UCSD-AML1 (cell line): Measurements from ENCODE around the gene LMNB1.
"Not testable (repeated sequence)": the region's sequence is repeated elsewhere in the genome, so short reads cannot be mapped to it uniquely, and the experiment has no call there.

Experiments used
- DNase-seq: peaks from one replicate; lab custom pipeline; 2025; ENCODE audit not compliant: unreplicated experiment; lab: John Stamatoyannopoulos, UW

LMNB1 gene

DNA sequence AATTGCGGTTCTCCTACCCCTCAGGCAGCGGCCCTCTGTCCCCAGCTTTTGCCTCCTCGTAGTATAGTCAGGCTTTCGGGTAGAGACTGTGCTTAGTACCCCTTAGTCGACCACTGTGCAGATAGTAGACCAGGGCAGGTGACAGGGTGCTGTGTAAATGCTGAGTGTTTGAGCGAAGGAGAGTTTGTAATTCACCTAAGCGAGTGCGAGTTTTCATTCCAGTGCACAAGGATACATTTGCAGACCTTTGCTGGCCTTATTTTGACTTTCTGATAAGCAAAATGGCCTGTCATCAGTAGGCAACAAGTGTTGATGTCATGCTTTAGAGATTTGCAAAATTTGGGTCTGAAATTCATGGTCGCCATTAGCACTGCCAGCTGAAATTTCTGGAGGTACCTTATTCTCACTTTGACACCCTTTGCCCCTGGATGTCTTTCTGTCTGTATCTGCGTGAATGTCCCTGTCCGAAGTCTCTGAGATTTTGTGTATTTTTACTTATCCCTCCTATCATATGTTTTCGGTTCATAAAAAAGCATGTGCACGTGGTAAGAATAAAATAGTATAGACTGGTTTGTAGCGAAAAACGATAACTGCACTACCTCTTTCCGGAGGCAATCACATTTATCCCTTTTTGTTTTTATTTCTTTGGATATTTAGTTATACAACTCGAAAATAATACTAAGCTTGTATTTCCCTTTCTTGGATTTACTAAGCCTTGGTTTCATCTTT lies 1.9 kb downstream of the LMNB1 start:
- DNase-seq, result no peak

DNA sequence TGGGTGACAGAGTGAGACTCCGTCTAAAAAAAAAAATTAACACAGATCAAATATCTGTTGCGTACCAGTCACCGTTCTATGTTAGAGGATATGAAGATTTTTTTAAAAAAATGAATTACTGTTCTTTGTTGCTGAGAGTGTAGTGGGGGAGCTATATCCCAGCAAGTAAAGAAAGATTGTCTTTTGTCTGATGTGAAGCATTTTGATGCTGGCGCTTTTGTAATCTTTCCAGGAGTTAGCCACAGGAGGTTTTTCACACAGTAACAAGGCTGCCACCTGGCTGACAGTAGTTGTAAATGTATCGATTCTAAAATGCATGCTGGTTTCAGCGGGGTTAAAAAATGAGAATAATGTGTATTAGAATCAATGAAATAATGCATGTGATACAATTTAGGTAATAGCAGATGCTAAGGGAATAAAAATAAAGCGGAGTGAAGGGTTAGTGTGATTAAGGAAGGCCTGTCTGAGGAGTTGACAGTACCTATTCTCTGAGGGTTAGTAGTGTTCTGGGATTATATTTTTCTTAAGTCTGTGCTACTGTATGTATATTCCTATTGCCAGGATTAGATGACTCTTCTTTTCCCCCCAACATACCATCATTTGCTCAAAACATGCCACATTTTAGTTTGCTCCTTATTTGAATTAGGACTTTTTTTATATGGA lies 3.4 kb downstream of the LMNB1 start:
- DNase-seq, result peak; percentile 14

DNA sequence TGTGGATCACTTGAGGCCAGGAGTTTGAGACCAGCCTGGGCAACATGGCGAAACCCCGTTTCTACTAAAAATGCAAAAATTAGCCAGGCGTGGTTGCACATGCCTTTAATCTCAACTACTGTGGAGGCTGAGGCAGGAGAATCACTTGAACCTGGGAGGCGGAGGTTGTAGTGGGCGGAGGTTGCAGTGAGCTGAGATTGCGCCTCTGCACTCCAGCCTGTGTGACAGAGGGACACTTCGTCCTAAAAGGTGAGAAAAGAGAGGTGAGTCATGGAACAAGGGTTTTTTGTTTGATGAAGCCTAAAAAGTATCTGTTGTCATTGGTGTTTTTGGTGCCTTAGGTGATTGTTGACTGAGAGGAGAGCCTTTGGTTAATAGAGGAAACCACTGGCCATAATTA lies 11.5 kb downstream of the LMNB1 start:
- DNase-seq, result not testable (repeated sequence)

DNA sequence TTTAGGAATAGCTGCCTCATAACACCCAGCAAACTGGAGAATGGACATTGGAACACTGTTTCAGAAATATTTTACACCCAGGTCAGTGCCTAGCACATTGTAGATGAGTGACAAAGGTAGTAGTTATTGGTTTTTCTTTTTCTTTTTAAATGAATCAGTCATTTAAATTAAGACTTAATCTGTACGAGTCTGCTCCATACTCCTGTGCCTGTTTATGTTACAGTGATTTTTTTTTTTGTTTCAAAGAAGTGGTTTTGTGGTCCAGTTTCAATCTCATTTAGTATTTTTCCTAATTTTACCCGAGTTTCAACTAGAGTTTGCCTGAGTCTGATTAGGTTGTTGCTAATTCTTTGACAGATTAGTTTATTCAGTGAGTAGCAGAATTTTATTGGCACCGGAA lies 16.2 kb downstream of the LMNB1 start:
- DNase-seq, result no peak

DNA sequence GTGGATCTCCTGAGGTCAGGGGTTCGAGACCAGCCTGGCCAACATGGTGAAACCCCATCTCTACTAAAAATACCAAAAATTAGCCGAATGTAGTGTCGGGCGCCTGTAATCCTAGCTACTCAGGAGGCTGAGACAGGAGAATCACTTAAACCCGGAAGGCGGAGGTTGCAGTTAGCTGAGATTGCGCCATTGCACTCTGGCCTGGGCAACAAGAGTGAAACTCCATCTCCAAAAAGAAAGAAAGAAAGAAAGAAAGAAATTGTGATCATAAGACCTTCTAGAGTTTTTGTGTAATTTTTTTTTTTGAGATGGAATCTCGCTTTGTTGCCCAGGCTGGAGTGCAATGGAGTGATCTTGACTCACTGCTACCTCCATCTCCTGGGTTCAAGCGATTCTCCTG lies 16.7 kb downstream of the LMNB1 start:
- DNase-seq, result not testable (repeated sequence)

DNA sequence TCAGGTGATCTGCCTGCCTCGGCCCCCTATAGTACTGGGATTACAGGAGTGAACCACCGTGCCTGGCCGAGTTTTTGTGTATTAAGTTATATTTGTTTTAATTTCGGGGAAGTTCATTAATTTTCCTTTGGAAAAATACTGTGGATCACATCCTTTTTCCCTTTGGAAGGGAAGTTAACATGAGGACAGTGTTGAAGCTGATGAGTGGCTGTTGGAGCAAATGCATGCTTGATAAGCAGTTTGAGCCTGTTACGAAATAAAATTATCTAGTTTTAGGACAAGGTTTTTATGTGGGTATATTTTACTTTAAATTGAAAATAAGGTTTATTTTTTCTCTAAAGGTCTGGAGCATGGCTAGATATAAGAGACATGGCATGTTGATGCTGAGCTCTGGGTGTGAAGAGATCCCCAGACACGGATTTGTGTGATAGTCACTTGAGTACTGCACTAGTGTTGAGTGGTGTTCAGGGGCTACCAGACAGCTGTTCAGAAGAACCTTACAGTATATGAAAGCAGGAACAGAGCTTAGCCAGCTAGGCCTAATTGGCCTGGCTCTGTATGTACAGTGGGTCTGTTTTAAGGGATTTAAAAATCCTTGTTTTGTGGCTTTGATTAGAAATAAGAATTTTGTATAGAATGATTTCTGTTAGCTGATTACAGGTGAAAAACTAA lies 17.4 kb downstream of the LMNB1 start:
- no peak for DNase-seq

DNA sequence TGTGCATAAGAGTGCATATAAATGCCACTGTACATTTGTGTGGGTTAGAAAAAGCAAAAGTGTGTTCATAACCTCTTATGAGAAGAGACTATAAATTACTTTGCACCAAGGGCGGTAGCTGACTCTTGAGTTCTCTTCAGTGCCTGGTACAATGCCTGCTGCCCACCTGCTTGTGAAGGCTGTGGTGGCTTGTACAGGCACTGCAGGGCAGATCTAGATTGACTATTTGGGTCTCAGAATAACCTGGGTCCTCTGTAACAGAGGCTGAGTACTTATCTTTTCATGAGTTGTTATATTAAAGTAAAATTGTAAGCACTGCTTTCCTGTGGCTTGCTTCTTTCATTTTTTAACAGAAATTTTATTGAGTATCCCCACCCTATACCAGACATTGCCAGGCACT lies 22.8 kb downstream of the LMNB1 start:
- DNase-seq, result no peak

- no peak for DNase-seq
Measured at GRCh38 chr5:126801174-126801991, 24.4 kb downstream of the LMNB1 start.

DNA sequence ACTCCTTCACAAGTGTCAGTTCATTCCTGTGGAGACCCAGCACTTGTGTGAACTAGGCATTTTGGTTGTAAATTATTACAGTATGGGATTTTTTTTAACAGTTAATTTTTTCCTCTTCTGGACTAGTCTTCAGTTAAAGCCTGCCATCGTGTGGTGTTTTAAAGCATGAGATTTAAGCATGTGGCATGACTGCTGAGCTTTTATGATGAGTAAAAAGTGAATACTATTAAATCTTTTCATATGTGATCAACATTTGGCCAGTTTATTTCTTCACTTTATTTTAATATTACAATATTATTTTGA lies 25.0 kb downstream of the LMNB1 start:
- no peak for DNase-seq

DNA sequence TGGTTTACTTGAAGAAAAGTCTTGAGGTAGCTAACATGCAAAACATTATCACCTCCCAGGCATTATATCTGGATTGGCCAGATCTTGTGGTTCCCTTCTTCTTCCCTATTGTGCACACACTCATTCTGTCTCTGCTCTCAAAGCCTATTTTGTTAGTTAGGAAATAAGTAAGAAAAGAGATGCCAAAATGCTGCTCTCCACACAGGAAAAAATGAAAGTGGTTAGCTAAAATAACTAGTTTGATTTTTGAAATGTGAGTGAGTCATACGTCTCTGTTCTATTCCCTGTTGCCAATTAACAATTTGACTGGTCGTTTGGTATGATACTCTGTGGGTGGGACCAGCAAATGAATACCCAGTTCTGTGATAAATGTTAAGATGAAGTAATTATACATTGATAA lies 28.1 kb downstream of the LMNB1 start:
- DNase-seq, result no peak

GRCh38 chr5:126808521-126808988 lies 31.6 kb downstream of the LMNB1 start:
- no peak for DNase-seq

- no peak for DNase-seq
Measured at GRCh38 chr5:126809916-126810315, 33.0 kb downstream of the LMNB1 start.

- no peak for DNase-seq
Measured at GRCh38 chr5:126810596-126811380, 33.9 kb downstream of the LMNB1 start.

GRCh38 chr5:126811515-126812198 lies 34.7 kb downstream of the LMNB1 start:
- no peak for DNase-seq

DNA sequence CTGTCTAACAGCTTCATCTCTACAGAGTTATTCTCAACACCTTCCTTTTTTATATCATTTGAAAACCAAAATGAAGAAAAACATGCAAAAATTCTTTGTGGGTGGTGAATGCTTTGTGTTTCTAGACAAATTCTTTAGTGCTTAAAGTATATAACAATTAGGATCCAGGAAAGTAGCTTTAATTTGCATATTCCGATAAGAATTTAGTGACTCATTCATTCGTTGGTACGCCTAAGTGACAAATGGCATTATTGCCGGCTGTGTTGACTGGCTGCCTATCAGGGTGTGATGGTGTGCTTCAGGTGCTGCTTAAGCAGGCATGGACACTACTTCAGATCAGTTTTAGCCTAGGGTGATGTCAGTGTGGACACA lies 35.2 kb downstream of the LMNB1 start:
- no peak for DNase-seq

- DNase-seq, result not testable (repeated sequence)
Measured at GRCh38 chr5:126813799-126814198, 36.9 kb downstream of the LMNB1 start.

DNA sequence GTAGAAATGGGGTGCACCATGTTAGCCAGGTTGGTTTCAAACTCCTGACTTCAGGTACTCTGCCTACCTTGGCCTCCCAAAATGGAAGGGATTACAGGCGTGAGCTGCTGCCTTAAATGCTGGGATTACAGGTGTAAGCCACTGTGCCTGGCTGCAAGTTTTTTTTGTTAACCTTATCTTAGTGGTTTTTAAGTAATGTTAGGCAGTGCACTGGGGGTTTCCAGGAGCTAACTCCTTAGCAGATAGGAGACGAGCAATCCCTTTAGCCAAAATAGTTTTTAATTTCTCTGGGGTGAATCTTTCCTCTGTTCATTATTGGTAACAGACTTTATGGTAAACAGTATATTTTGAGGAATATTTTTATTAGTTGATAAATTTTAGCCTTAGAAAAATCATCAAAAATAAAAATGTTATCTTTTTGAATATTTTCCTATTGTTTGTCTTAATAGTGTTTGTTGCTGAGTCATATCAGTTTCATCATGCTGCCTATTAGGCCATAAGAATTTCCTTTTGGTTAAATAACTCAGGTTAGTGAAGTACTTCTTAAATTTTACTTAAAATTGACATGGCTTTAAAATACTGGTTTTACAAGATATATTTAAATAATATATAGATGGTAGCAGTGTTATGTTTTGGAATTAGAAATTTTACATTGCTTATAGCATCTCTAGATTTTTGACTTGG lies 37.9 kb downstream of the LMNB1 start:
- DNase-seq, result no peak

- no peak for DNase-seq
Measured at GRCh38 chr5:126816649-126817048, 39.7 kb downstream of the LMNB1 start.

GRCh38 chr5:126818736-126819135 lies 41.8 kb downstream of the LMNB1 start:
- no peak for DNase-seq

GRCh38 chr5:126819253-126819652 lies 42.3 kb downstream of the LMNB1 start:
- DNase-seq, result no peak
